AG09309 (cell line): Measurements from ENCODE around the gene GABRP.
"Not testable (repeated sequence)": the region's sequence is repeated elsewhere in the genome, so short reads cannot be mapped to it uniquely, and the experiment has no call there.

ENCODE experiments used
- DNase-seq: peaks from one replicate; pipeline ENCODE4 v3.0.0-alpha.2; 2010; ENCODE audit warnings: low read depth
- H3K4me3 ChIP-seq: 2 replicates; pipeline ENCODE4 v1.5.1; 2011; ENCODE audit warnings: mild to moderate bottlenecking, low read depth, low read length, moderate library complexity; ENCODE audit not compliant: control insufficient read depth
- TF ChIP-seq, protein P1 (sequence below): IDR thresholded peaks from 2 replicates; pipeline ENCODE4 v1.5.1; 2011; ENCODE audit warnings: mild to moderate bottlenecking, low read depth, low read length, inconsistent platforms; ENCODE audit not compliant: insufficient read depth, control insufficient read depth; ENCODE audit errors: missing control alignments

GABRP gene

DNA sequence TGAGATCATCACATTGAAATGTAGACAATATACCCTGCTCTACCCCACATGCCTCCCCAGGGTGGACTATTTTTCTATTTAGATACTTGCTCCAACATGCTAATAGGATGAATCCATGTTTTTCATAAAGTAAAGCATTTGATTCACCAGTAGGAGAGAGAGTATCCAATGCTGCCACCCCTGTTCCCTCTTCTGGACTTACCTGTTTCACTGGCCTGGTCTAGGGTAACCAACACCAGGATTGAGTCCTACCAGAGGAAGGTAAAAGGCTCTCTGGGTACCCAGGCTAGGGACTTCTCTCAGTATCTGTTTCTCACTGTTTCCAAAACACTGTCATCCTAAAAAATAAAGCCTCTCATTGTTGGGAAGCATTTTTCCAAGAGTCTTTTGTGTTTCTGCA lies 30.2 kb upstream of the GABRP start:
- no peak overlapping the region for H3K4me3 ChIP-seq
- DNase-seq, result no peak
- TF ChIP-seq, protein P1, sequence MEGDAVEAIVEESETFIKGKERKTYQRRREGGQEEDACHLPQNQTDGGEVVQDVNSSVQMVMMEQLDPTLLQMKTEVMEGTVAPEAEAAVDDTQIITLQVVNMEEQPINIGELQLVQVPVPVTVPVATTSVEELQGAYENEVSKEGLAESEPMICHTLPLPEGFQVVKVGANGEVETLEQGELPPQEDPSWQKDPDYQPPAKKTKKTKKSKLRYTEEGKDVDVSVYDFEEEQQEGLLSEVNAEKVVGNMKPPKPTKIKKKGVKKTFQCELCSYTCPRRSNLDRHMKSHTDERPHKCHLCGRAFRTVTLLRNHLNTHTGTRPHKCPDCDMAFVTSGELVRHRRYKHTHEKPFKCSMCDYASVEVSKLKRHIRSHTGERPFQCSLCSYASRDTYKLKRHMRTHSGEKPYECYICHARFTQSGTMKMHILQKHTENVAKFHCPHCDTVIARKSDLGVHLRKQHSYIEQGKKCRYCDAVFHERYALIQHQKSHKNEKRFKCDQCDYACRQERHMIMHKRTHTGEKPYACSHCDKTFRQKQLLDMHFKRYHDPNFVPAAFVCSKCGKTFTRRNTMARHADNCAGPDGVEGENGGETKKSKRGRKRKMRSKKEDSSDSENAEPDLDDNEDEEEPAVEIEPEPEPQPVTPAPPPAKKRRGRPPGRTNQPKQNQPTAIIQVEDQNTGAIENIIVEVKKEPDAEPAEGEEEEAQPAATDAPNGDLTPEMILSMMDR, result no peak

DNA sequence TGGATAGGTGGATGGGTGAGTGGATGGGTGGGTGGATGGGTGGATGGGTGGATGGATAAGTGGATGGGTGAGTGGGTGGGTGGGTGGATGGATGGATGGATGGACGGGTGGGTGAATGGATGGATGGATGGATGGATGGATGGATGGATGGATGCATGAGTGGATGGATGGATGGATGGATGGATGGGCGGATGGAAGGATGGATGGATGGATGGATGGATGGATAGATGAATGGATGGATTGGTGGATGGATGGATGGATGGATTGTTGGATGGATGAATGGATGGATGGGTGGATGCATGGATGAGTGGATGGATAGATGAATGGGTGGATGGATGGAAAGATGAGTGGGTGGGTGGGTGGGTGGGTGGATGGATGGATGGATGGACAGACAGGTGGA lies 29.0 kb upstream of the GABRP start:
- not testable (repeated sequence) for DNase-seq, H3K4me3 ChIP-seq

DNA sequence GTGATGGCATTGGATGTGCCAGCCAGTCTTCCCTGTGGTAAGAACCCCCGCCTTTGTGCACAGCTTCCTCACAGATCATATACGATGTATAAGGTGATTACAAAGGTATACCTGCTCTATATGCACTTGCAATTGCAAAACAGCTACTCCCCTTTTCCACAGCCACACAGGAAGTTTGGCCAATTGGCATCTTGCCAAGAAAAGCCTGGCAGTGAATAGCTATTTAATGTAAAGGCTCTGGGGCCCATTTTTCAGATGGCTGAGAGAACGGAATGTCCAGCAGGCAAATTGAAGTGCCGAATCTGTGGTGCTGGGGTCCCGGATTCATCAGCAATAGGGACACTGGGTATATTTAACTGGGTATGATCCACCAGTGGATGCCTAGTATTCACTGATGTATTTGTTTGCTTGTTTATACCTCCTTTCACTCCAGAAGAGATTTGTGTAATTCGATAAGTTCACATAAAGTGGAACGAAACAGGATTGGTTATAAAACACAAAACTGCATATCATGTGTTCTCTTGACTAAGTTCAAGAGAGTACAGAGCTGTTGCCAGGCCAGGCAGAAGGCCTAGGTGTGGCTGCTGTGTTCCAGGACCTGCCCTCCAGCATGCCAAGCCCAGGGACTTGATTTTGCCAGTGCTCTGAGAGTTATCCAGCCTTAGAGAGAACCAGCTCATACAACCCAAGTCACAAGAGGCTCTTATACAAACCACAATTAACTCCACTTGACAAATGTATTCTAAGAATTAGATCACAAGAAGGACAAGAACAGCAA lies 27.7 kb upstream of the GABRP start:
- no peak overlapping the region for H3K4me3 ChIP-seq
- TF ChIP-seq, protein P1, result no peak
- no peak for DNase-seq

DNA sequence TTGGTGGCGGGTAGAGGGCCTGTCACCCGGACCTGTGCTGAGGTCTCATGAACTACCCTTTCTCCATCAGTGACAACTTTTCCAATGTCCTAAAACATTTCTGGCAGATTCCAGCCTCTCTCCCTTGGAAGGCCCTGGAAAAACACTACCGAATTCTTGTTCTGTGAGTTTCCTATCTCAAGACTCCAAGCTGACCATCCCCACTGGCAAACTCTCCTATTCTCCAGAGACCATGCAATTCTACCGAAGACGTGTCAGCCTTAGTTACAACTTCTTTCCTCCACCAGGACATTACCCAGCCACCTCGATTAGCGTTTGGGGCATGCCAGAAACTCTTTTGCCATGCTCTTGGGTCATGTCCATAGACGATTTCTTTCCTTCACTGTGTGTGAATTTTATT lies 26.8 kb upstream of the GABRP start:
- DNase-seq, result no peak

DNA sequence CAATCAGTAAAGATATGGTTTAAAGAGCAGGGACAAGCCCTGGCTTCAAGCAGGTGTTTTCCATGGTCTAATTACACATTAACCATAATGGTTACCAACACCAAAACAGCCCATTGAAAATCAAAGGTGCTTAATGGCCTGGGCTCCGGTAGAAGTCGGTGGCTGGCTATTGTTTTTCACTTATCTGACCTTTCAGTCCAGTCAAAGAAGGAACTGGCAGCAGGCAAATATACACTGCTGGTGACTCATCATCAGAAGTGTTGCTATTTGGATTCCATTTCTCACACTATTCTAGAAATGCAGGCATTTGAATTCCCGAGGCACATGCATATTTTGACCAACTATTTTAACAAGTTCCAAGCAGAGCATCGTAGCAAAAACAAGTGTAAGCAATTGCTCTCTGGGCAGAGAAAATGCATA lies 26.3 kb upstream of the GABRP start:
- no peak overlapping the region for H3K4me3 ChIP-seq
- TF ChIP-seq, protein P1, result no peak
- peak; percentile 7 for DNase-seq

More for the DNA sequence above, 26.8 kb upstream of the GABRP start:
- TF ChIP-seq, protein P1, result no peak
- H3K4me3 ChIP-seq, result no peak overlapping the region

DNA sequence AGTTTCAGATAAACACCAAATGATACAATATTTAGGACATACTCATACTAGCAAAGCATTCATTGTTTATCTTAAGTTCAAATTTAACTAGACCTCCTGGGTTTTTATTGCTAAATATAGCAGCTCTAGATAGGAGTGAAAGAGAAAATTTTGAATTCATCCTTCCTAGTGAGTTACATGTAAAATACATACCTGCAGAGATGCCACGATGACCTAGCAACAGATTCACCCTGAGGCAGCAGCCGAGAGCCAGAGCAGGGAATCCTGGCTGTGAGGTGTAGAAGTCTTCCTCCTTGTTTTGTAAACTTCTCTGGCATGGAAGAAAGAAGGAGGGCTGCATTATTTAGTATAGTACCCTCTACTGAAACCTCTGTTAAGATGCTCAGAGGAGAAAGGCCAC lies 25.9 kb upstream of the GABRP start:
- H3K4me3 ChIP-seq, result no peak overlapping the region
- DNase-seq, result no peak
- TF ChIP-seq, protein P1, result no peak

DNA sequence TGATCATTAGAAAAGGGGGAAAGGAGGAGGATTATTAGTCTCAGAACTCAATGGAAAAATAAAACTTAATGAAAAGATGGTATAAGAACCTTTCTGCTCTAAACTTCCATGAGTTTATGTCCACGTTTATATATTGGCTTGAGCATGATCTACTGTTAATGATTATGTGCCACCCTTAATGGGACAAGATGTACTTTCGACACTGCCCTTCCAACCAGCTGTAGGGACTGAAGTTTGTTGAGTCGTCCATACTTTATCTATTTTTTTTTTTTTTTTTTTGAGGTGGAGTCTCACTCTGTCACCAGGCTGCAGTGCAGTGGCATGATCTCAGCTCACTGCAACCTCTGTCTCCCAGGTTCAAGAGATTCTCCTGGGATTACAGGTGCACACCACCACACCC lies 25.0 kb upstream of the GABRP start:
- H3K4me3 ChIP-seq, result no peak overlapping the region
- no peak for DNase-seq
- TF ChIP-seq, protein P1, result no peak
